HG03565 (cell line): ENCODE measurements around the gene ZSCAN20.

Source experiments
- ATAC-seq: cut with Tn5 transposase; IDR thresholded peaks from one replicate; pipeline ENCODE4 v1.9.1; 2021; ENCODE audit warnings: mild to moderate bottlenecking, moderate library complexity; ENCODE audit not compliant: unreplicated experiment

The ZSCAN20 gene

DNA sequence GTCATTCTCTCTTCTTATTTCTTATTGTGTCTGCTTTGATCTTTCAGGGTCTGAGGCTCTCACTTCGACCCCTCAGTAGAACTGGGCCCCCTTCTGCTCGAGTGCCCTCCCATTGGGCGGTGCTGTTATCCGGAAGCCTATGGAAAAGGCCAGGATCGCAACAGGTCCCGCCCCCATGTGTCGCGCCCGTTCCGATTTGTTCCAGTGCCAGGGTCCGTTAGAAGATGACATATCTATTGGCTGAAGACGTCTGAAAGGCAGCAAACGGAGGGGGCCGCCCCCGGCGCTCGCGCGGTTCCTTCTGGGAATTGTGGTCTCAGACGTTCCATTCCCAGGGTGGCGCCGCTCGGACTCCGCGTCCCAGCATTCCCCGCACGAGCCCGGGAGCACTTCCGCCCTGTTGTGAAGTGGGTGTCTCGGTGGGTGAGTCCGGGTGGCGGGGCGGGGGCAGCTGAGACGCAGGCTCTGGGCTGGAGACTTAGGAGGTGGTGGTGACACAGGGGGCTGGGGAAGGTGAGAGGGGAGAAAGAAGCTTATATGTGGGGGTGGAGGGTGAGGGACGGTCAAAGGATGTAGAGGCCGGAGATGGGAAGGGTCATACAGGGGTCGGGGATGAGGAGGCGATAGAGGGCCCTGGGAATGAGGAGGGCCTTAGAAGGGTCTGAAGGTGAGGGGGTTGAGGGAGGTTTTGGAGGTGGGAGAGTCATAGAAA is at the start of gene ZSCAN20:
Gene ZSCAN20, plus strand, starts transcription at position 377 of the 712 bp plus-strand sequence. CDS start 6,644 bp downstream, outside the sequence.
- ATAC-seq, result peak; percentile 70

DNA sequence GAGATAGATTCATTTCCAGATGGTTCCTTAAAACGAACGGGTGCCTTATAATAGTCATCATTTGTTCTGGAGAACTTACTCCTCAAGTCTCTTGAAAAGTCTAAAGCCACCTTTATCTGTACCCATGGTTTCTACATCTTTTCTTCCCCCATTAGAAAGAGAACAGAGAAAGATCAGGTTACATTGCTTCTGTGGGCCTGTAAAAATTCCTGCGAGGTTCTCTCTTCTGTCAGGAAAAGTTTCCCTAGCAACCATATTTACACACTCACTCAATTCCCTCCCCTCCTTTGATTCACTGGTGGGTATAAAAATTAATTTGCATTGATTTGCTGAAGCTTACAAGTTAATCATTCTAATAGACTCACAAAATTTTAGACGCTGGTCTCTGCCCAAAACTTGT is 48.2 kb upstream of the ZSCAN20 start:
- no peak for ATAC-seq

DNA sequence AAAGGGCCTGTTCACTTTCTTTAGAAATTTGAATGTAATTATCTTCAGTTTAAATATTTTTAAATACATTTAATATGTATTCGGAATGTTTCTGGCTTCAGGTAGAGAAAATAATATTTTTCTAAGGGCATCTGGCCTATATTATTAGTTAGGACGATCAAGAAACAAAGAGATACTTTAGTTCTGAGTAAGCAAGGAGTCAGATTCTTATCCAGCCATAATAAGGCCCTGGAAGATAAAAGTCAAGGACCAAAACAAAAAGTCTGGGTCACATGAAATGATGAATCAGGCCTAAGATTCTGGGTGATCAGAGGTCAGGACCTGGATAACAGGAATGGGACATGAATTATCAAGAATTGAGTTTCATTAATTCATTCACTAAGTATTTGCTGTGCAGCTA is 47.8 kb upstream of the ZSCAN20 start:
- no peak for ATAC-seq

DNA sequence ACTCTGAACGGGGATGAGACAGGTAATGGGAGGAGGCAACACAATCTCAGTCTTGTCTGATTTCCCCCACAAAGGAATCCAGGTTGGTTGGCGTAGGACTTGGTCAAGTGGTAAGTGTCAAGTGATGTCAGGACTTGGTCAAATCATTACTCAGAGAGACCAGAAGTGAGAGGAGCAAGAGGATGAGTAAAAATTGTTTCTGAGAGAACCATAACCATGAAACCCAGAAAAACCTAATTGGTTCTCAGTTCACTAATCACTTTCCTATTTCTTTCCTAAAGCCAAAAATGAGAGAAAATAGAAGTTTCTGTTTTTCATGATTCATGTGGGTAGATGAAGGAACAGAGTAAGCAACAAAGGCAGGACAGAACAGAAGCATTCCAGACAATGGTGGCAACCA is 46.5 kb upstream of the ZSCAN20 start:
- no peak for ATAC-seq

DNA sequence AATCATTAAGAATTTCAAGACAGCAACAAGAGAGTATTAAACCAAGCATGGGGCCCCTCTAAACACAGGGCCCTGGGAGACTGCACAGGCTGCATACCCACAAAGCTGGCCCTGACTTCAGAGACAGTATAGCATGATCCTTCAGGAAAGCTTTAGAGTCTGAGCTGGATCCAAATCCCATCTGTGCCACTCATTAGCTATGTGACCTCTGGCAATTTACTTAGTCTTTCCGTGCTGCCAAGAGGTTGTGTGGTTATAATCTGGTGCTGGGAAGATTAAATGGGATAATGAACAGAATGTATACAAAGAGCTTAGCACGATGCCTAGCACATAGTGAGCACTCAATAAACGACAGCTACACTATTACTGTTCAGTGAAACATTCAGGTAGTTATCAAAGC is 45.5 kb upstream of the ZSCAN20 start:
- no peak for ATAC-seq

DNA sequence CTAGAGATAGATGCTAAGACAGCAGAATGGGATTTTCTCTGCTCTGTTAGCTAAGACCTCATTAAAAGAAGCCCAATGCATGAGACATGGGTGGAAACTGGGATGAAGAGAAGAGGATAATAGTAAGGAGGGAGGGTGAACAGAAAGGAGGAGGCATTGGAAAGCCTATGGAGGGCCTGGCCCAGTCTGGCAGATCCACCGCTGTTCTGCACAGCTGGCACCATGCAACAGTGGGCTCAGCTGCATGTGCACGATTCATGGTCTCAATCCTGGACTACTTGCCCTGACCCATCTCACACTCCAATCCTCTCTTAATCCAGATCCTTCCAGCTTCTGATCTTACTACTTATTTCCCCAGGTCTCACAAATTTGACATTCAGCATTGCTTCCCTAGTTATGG is 43.8 kb upstream of the ZSCAN20 start:
- no peak for ATAC-seq

DNA sequence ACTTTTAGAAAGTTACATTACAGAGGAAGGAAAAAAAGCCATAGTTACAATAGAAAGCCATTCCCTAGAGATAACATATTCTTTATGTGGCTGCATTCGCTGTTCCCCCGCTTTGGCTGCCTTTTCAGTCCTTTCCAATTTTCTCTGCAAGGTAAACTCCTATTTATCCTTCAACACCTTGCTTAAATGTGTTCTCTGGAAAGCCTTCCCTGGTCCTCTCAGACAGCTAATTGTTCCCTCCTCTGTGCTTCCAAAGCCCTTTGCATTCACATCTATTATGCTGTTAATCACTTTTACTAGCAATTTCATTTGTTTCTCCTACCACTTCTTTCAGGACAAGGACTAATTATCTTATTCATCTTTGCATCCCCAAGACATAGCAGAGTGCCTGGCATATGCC is 43.1 kb upstream of the ZSCAN20 start:
- ATAC-seq, result no peak

DNA sequence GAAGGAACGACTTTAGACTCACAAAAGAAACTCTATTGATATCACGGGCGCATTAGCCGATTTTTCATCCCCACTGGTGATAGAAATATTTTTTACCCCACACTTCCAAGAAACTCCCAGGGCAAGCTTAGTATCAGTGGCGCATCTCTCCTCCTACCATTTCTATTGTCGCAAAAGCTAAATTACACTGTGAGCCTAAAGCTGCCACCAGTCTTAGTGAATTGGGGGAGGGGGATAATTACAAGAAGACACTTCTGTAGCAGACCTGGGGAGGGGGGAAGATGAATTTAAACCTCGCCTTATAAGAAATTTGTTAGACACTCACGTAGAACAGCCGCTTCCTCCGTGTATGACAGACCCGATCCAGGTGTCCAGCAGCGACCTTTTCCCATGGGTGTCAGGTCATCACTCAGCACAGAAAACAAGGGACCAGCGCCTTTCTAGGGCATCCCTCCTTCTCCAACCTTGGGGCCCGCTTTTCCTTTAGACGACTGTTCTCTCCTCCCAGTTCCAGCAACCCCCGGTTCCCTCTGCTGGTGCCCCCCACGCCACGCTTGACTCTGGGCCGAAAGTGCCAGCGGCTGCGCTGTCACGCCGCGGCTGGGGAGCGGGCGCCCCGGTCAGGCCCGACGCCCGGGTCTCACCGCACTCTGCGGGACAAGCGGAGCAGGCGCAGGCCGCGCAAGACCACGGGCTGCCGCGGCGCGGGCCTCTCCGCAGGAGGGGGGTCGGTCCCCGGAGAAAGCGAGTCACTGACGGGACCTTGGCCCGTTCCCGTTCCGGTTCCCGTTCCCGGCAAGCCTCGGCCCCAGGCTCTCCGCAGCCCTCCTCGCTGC is 42.4 kb upstream of the ZSCAN20 start:
- no peak for ATAC-seq

DNA sequence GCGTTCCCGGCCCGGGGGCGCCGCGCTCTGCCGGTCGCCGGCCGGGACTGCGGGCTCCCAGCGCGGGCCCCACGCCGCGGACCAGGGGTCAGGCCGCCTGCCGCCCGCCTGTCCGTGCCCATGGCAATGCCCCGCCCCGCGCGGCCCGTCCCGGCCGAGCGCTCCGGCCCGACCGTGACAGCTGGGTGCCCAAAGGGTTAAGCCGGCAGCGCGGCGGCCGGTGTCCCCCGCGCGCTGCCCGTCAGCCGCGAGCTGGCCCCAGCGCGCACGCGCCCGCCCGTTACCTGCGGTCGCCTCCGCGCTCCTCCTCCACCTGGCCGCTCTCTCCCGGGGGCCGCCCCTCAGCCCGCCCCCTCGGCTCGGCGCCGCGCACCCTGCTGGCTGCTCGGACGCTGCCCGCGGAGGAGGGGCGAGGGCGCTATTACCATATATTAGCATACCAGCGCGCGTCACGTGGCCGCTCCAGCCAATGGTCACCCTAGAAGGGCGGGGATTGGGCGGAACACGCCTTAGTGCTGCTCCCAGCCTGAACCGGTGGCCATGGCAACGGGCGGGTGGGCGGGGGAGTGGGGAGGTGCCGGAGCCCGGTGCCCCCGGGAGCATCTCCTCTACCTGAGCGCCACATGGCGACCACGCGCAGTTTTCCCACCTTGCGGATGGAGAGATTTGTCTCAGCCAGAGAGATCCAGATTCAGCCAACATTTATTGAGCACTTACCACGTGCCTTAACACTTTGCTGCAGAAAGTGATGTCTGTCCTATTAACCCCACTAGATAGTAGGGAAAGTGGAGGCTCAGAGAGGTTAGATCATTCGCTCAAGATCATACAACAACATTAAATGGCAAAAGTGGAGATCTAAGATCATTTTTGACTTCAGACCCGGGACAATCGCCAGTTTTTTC is 41.5 kb upstream of the ZSCAN20 start, which contains the start of gene PHC2:
Gene PHC2, minus strand, starts transcription at position 404 of the 902 bp plus-strand sequence. CDS start 55,556 bp downstream, outside the sequence.
- ATAC-seq, result peak; percentile 90

DNA sequence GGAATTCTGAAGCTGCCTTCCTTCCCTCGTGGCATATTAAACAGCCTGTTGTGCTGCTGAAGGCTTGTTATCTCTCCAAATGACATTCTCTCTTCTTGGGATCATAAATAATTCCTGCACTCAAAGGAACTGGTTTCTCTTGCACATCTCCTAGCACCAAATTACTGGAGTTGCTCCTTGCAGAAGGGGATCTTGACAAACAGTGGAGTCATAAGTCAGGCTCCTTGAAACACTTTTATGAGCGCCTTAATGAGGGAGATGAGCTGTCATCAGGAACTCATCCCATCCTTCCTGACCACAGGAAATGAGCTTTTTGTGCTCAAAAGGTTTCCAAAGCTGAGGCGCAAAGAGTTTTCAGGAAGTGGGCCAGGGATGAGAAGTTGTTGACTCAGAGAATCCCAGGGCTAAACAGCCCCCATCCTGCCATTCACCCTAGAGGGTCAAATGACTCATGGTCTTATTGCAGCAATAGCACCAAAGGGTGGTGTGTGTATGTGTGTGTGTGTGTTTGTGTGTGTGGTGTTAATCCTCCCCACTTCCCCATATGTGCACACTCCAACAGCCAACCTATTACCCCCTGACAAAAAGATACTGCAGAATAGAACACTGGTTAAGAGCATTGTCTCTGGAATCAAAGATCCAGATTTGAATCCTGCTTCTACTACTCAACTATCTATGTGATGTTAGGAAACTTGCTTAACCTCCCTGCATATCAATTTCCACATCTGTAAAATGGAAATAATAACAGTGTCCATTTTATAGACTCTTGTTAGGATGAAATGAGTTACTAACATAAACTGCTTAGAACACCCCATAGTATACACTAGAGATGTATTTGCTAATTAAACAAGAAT is 38.7 kb upstream of the ZSCAN20 start:
- ATAC-seq, result no peak

DNA sequence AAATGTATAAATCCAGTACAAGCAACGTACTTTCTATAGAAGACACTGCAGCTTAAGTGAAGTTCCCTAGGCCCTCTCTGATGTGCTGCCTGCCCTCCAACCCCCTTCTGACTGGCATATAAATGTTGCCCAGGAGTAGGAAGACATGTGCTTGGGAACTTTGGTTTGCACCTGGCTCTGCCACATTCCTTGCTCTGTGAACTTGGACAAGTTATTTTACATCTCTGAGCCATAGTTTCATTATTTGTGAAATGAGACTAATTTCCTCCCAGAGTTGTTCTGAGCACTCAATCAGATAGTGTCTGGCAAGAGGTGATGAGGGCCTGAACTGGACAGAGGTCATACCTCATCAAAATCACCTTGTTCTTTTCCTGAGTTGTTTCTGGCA is 38.1 kb upstream of the ZSCAN20 start:
- no peak for ATAC-seq

DNA sequence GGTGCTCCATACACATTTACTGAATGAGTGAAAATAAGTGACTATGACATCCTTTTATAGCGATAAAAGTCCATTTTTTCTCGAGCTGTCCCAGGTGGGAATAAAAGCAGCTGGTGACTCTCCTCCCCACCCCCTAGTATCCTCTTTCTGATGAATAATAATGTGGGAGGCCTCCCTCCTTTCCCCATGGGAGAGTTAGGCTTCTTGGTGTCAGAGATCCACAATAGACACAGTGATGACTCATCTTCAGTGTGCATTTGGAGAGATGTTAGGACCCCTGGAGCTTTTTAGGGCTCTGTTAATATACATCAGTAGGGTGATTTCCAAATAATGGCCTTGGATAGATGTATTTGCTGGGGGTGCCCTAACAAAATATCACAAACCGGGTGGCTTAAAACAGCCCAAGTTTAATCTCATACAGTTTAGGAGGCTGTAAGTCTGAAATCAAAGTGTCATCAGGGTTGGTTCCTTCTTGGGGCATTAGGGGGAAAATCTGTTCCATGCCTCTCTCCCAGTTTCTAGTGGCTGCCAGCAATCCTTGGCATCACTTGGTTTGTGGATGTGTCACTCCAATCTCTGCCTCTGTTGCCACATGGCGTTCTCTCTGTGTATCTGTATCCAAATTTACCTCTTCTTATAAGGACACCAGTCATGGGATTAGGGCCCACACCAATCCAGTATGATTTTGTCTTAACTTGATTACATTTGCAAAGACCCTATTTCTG is 37.2 kb upstream of the ZSCAN20 start:
- no peak for ATAC-seq

DNA sequence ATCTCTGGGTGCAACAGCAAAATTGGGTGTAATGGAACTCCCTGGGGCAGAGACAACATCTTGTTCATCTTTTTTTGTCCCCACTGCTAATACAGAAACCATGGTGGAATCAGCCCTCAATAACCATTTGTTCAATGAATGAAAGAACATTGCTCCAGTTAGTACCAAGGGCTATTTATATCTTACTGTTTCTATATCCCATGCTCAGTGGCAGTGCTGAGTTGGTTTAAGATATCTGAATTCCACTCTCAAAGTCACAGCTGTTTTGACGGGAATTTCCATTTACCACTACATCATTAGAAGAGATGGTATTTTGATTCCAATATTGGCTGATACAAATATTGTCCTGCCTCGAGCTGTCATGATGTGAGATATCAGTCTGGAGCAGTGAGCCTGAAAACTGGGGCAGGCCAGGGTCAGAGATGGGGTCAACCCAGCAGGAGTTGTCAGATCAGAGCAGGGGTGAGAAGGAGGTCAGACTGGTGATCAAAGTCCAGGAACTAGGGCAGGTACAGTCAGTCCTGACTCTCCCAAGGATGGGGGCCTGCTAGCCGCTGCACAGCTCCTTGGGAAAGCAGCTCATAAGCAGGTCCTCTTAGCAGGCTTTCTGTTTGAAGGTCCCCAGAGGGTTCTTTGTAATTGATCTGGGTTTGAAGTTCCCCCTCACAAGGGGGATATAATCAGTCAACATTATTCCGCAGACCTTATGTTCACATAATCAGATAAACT is 35.7 kb upstream of the ZSCAN20 start:
- no peak for ATAC-seq

DNA sequence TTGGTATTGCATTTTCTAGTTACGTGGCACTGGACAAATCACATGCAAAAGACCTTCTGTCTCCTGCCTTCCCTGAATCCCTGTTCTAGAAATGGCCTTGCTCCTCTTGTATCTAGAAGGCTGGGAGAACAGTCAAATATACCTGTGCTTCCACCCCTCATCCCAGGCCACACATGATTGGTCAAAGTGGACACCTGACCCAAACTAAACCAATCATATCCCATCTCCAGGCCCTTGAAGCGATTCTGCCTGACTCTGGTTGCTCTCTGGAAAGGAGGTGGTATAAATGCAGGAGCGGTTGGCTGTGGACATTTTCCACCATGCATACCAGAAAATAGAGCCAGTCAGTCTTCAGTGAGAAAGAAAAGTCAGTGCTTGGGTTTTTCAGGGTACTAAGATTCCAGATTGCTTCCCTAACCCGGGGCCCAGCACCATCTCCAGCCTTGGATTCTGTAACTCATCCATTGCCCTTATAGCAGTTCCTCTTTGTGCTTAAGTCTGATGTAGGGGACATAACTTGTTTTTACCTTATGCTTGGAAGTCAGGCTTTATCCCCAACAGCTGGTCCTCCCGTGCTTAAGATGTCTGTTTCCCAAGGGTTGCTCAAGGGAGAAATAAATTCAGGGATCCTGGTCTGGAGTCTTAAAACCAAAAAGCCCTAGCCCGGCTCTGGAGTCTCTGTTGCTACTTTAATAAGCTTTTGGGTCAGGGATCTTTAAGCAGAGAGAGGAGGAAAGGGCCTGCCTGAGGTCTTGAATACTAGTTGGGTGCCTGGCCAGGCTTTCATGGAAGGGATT is 33.9 kb upstream of the ZSCAN20 start:
- ATAC-seq, result no peak

DNA sequence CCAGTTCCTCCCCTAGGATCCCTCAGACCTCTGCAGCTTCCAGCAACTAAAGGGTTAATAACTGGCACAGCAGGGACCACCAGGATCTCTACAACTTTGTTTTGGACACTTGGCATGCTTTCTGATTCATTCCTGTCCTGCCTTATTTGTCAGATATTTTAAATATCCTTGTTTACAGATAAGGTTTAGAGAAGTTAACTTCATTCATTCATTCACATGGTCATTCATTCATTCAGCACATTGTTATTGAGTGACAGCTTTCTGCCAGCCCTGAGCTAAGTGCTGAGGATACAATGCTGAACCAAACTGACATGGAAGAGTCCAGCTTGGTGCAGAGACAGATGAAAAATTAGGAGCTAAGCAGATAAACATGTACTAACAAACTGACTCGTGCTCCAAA is 32.8 kb upstream of the ZSCAN20 start:
- no peak for ATAC-seq

DNA sequence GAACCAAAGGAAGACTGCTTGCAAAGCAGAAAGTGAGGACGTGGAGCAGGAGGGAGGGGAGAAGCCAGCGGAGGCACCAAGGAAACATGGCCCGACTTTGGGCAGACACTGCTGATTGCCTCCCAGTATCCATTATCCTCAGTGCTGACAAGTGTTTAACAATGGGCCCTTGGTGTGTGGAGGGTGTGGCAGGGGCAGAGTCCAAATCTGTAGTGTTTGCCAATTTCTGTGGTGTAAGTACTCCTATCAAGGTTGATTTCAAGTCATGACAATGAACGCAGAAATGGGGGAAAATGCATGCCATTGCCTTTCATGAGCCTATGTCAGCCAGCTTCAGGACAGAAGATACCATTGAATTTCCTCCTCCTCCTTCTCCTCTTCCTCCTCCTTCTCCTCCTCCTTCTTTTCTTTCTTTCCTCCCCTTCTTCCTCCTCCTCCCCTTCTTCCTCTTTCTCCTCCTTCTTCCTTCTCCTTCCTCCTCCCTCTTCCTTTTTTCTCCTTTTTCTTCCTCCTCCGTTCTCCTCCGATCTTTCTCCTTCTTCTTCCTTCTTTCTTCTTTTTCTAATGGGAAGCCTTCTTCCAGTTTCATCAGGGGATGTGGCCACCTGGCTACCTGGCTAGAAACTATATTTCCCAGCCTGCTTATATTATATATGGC is 31.2 kb upstream of the ZSCAN20 start:
- no peak for ATAC-seq

DNA sequence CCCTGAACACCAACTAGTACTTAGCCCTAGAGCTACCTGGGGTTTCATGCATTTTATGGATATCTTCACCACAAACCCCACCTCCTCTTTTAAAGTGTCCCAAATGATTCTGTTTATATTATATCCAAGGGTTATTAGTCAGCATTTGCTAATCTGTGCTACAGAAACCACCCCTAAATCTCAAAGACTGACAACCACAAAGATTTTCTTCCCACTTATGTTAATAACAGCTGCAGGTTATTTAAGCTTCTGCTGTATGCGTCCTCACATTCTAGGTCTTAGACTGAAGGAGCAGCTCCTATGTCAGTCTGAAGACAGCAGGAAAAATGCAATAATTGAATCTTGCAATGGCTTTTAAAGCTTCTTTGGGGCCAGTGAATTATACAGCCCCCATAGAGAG is 30.3 kb upstream of the ZSCAN20 start:
- no peak for ATAC-seq
